IPS DF 4.7 (cell line): ENCODE measurements around the gene TMPRSS11A.

ENCODE experiments used
- DNase-seq: peaks from one replicate; pipeline ENCODE4 v3.0.0-alpha.2; 2013; ENCODE audit warnings: low spot score; ENCODE audit errors: extremely low read depth

The TMPRSS11A gene

DNA sequence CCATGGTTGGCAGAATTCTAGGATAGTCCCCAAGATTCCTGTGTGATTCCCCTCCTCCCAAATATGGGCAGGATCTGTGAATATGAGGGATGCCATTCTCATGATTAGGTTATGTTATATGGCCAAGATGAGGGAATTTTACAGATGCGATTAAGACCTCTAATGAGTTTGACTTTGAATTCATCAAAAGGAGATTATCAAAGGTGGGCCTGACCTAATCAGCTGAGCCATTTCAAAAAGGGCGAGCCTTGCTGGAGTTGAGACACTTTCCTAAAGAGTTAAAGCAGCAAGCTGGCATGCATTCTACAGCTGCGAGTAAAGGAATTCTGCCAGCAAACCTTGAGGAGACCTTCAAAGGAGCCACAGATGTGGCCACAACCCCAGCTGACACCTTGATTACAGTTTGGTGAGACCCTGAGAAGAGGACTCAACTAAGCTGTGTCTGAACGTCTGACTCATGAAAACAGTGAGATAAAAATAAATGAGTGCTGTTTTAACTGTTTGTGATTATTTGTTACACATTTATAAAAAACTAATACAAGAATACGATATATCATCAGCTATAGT lies 47.8 kb downstream of the TMPRSS11A start:
- DNase-seq, result no peak

DNA sequence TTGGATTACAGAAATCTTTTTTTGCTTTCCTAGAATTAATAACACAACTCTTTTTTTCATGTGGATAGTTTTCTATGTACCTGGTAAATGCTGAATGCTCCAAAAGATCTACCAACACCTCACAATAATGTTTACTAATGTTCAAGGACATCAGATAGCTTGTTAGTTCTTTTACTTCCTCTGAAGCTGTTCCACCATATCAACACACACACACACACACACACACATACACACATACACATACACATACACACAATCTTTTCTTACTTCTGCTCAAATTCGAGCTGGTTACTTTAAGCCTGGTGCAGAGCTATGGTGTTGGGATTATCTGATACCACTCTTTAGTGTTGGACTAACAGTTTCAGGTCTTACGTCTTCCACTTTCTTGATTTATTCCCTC lies 51.2 kb downstream of the TMPRSS11A start:
- DNase-seq, result no peak

DNA sequence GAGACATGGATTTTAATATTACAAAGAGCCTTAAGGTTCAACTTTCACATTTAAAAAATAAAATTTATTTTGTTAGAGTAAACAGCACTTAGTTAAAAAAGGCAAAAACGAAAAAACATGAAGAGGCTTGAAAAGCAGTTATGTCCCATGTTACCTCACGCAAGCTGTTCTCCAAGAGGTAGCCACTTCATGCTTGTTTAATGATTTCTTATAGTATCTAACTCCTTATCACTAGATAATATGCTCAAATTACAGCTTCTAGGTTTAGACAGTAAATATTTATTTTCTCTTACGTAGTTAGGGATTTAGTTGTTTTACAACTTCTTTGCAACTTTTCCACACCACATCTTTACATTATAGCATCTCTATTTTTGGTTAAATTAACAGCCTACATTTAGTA lies 51.7 kb downstream of the TMPRSS11A start:
- DNase-seq, result no peak

DNA sequence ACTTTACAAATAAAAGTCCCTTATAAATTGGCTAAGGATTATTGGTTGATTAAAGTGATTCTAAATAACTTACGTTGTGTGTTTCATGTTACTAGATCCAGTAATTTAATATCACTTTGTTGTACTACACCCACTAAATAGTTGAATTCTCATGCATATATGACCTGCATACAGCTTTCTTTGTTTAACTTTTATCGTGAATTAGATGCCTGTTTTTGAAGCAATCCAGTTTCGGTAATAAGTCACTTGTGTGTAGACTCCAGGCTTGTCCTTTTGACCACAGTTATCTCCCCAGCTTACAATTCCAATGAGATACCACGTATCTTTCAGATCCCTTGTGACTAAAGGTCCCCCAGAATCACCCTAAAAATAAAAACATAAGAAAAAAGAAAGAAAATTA lies 52.2 kb downstream of the TMPRSS11A start:
- DNase-seq, result no peak

DNA sequence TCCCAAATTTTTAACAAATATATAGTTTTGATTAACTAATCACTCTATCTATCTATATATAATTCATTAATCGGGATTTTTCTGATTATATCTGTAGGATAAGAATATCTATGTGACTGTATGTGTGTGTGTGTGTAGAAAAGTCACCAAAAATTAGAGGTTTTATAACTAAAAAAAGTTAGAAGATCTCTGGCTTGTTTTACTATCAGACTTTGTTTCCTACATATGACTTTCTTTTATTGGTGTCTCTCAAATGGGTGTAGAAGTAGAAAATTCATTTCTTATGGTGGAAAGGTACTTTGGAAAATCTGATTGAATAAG lies 52.7 kb downstream of the TMPRSS11A start:
- no peak for DNase-seq

DNA sequence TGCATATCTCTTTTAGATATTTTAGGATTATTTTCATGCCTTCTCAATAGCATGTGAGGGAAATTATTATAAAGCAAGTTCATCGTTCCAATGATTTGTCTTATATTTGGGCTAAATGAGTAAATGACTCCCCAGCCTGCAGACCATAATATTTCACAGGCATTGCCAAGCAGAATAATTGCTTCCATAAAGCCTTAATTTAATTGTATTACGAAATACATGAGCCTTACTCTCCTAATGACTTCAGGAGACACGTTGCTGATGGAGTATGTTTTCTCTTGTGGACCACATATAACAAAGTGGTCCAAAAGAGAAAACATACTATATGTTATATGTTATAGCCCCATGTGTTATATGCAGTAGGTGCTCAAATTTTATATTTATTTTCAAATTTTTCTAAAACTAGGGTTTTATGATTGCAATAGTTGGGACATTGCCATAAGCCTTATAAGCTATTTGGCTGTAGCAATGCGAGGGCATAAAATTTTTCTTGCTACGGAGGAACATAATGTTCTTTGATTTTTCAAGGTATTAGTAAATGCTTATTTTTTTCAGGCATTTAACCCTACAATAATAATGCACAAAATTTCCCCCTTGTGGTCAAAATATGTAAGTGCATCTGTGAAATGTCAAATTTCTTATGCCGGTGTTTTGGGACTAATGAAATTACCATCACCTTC lies 53.2 kb downstream of the TMPRSS11A start:
- DNase-seq, result no peak

DNA sequence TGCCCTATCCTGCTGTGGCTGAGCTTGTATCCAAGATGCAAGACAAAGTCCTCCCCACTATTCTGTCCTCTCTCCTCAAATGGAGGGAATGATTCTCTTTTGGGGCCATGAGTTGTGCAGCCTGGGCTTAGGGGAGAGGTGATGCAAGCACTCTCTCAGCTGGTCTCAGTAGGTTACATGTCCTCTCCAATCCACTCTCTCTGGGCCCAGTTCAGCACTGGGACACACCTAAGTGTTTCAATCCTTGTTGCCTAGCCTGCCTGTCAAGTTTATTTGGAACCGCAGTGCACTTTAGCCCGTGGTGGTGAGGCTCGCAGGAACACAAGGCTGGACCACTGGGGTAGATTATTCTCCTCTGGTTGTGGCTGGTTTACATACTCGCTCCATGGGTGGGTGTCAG lies 55.6 kb downstream of the TMPRSS11A start:
- DNase-seq, result no peak

DNA sequence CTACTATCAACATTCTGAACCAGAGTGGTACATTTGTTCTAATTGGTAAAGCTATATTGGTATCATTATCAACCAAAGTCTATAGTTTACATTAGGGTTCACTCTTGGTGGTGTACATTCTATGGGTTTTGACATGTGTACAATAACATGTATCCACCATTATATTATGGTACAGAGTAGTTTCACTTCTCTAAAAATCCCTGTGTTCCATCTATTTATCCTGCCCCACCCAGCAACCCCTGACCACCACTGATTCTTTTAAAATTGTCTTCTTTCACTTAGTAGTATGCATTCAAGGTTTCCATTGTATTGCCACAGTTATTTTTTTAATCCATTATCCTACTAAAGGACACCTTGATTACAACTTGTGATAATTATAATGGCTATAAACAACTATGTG lies 64.2 kb downstream of the TMPRSS11A start:
- no peak for DNase-seq

DNA sequence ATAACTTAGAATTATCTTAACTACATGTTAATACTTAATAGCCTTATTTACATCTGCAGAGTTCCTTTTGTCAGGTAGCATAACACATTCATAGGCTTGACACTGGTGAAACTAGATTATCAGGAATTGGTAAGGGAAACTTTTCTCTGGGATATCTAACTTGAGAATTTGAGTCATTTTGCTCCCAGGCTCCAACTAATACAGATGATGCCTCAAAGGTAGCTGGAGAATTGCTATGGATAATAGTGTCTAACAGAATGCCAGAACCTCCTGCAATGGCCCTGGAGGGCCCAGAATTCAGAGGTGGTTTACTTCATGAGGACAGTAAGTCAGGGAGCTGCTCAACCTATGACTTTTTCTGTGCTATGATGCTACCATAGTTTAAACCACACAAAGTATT lies 65.6 kb downstream of the TMPRSS11A start:
- DNase-seq, result no peak

DNA sequence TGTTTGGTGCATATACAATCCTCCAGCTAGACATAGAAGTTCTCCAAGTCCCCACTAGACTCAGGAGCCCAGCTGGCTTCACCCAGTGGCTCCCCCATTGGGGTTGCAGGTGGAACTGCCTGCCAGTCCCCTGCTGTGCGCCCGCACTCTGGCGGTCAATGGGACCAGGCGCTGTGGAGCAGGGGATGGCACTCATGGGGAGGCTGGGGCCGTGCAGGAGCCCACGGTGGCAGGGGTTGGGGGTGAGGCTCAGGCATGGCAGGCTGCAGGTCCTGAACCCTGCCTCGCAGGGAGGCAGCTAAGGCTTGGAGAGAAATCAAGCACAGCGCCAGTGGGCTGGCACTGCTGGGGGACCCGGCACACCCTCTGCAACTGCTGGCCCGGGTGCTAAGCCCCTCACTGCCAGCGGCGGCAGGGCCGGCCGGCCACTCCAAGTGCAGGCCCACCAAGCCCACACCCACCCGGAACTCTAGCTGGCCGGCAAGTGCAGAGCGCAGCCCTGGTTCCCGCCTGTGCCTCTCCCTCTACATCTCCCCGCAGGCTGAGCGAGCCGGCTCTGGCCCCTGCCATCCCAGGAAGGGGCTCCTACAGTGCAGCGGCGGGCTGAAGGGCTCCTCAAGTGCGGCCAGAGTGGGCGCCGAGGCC lies 66.8 kb downstream of the TMPRSS11A start:
- DNase-seq, result no peak

DNA sequence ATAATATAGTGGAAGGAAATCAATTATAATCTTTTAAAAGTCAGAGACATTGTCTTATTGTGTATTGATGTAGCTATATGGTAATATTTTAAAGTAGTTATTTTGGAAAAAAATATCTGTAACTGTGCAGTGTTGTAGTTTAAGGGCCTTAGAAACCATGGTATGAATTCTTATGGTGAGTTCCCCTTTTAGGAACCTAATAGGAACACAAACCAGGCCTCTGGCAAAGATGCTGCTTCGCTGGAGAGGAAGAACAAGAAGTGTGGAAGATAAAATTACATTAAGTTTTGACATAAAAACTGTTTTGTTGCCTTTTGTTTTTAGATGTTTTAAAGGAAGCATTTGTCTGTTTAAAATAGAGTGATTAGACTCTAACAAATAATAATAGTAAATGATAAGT lies 68.6 kb downstream of the TMPRSS11A start:
- DNase-seq, result no peak

DNA sequence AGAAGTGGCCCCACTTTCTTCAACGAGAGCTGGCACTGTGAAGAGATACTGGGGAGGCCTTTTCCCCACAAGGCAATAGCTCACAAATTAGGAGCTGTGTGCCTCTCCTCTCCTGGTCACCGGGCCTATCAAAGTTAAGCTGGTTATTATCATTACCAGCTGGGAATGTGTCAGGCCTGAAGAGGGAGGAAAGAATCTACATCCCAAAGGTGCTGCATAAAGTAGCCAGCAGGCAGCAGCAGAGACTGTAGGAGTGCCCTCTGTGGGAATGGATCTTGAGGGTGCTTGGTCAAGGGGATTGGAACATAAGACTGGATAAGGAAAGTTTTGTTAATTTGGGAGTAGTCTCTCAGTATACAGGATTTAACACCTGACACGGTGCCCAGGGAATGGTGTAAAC lies 70.4 kb downstream of the TMPRSS11A start:
- DNase-seq, result no peak

DNA sequence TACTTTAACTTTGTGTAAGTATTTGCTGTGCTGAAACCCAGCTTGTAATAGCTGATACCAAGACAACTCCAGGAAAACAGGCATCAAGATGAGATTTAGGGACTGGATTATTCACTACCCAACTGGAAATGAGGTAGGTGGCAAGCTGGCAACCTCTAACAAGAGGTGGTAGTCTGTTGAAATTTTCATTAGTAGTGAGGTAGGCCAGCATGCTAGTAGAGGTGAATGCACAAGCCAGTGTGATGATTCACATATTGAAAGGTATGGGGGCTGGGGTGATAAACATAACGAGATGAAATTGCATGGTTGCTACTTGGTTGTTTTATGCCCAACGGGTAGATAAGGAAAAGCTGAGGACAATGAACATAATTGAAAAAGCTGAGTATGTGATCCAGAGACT lies 71.0 kb downstream of the TMPRSS11A start:
- no peak for DNase-seq

DNA sequence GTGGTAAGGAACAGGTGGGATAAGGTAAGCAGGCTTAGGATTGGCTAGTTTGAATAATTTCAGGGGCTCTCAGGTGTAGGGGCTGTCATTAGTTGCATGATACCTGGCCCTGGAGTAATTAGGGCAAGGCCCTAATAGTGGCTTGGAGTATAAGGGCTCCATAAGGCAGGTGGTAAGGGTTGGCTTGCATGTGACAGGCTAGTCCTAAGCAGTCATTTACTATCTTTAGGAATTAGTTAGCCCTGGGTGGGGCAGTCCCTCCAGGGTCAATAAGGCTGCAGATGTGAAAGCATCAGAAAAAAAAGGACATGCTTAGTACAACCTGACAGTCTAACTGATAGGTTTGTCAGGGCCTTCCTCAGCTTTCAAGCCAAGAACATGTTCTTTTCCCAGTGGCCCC lies 71.6 kb downstream of the TMPRSS11A start:
- DNase-seq, result no peak

DNA sequence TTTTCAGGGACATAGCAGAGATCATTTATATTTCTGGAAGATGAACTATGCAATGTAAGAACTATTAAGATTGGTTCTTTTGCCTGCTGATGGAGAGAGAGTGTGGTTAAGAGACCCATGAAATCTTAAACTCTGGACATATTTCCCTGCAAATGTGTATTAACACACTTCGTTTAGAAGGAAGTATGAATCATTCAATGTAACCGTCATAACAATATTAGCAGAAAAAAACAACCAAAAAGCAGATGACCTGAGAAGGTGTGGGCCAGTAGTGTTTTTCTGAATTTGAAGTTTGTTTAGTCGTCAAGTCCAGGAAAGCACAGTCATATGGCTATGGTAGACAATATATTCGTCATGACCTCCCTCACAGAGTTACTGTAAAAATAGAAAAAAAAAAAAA lies 77.0 kb downstream of the TMPRSS11A start:
- DNase-seq, result no peak

DNA sequence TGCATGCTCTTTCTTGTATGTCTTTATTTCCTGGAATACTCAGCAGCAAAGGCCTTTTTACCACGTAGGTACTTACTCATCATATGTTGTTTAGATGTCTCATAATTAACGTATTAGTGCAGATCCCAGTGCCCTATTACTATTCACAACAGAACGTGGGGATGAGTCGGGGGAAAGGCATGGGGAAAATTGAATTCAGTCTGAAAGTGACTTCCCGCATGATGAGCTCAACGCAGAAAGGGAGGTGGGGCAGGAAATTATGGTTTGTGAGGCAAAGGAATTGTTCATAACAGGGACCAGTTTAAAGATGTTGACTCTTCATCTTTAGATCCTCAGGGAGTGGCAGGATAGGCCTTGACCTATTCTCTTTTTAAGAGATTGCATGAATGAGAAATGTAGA lies 77.5 kb downstream of the TMPRSS11A start:
- DNase-seq, result no peak

DNA sequence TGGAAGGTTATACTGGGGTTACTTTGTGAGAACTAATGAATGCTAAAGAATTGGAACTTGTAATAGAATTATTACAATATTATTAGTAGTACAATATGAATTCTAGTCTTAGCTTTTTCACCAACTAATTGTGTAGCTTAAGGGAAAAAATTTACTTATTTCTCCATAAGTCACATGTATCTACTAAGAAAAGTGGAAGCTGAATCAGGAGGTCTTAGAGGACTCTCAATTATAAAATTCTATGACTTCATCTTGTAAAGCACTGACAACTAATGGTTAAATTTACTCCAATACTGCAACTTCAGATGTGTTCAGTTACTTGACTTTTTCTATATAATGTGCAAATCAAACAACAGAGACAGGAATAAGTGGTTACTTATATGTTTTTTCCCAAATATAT lies 78.6 kb downstream of the TMPRSS11A start:
- no peak for DNase-seq

DNA sequence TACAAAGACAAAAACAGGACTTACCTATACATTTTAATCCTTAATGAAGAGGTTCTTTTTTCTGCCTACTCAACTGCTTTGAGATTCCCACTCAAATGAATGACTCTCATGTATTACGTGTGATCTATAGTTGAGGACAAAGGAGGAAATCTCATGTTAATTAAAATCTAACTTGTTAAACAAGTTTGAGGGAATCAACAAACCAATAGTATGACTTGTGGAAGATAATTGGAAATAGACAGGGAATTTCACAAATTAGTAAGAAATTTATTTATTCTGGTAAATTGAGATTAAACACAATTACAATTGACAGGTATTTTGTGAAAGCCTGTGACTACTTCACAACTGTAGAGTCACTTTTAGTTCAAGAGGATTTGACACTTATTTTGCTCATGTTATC lies 79.4 kb downstream of the TMPRSS11A start, which contains the start of gene TMPRSS11D:
TMPRSS11D (minus strand) TSS at position 101 of the 400 bp plus-strand sequence; CDS start at position 32, 69 bp downstream.
- no peak for DNase-seq

DNA sequence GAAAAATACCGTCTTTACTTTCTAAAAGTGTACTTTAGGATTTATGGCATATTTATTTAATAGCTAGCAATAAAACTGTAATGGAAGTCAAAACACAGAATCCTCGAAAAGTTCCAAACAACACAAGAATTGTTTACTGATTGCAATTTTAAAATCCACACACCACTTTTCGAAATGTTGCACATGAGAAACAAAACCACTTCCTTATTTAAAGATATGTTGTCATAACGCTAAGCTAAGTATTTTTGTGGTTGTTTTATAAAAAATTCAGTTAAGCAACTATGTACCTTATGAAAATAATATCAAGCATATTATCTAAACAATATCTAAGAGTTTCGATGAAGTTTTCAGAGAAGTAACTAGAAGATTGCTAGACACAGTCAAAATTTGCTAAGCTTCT lies 79.8 kb downstream of the TMPRSS11A start:
- DNase-seq, result no peak

DNA sequence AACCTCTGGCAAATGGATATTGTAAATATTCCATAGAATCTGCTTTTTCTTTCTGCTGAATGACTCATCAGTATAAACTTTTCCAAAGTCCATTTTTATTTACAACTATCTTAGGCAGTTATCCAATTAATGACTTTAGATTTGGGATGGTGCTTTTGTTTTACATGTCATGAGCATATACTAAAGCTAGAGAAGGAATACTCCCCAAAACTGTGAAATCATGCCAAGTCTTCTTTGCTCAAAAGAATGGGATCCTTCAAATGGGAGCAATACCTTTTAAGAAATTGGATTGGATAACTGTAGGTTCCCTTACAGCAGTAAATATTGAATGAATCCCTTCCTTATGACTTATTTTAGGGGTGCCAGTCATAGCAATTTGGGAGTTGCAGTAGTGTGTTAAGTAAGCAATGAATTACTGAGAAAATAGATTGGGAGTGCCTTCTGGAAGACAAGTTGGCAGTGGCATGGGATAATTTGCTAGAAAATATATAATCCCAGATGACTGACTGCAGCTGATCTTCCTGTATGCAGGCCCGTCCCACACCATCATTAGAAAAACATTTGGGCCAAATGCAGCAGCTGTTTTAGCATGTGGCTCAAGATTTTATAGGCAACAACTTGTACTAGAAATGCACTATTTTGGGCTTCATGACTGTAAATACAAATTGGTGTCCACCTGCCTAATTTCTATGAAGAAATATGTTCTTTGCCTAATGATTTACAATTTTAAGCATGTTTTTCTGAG lies 82.3 kb downstream of the TMPRSS11A start:
- DNase-seq, result no peak

DNA sequence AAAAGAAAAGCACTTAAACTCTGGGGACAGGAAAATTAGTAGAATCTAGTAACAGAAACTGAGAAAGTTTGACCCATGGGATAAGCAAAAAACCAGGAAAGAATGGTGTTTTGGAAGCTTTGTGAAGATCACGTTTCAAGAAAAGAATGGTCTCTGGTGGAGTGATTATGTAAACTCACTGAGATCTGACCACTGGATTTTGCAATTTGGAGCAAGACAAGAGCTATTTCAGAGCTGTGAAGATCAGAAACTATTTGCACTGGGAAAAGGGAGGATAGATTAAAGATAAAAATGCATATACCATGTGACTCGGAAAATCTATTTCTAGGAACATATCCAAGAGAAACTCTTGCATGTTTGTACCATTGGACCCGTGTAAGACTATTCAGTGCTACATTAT lies 83.8 kb downstream of the TMPRSS11A start:
- no peak for DNase-seq

DNA sequence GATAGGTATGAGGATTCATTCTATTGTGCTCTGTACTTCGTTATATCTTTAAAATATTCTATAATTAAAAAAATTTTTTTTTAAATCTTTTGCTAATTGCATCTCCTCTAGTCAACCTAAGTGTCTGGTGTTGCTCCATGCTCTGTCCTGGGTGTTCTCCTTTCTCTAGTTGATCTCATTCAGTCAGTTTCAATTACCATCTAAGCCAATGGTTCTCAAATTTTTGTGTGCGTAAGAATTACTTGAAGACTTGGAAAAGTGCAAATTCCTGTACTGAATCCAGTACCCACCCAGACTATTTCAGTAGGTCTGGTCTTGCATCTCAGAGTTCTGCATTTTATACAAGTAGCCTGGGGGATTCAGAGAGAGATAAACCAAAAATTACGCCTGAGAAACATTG lies 86.2 kb downstream of the TMPRSS11A start:
- DNase-seq, result no peak
